Omental fat pad (tissue), 4 donors: ENCODE results near the gene PRKCE. TPM values are rescaled to one million over a fixed set of nuclear protein-coding genes. Genes with fewer than 3 reads are reported as not detected.

ENCODE experiments used
- ATAC-seq: fragments of 150-250 bp; one replicate; pipeline ENCODE4 v1.9.1; 2016; ENCODE audit warnings: mild to moderate bottlenecking, moderate library complexity; ENCODE audit not compliant: low FRiP score
- DNase-seq: peaks from one replicate; pipeline ENCODE4 v3.0.0-alpha.2; 2019; ENCODE audit warnings: low spot score
- total RNA-seq, 4 donors: library from RNA; depleted of rRNA; stranded (reverse); fragments of >200 nt; gene quantifications; one replicate each; pipeline ENCODE4 v1.1.0, GENCODE V29; 2016
- TF ChIP-seq, protein P1 (sequence below), 3 donors: fragments of 450-650 bp; IDR thresholded peaks; one replicate each; pipeline ENCODE4 v1.5.1; 2016 to 2017; ENCODE audit warnings: antibody characterized with exemption in 3 of 3, mild to moderate bottlenecking in 3 of 3, moderate library complexity in 2 of 3

PRKCE gene
- total RNA-seq, 4 donors from 2014 or later, result 8.8 to 24.3 (median 14.0) TPM

DNA sequence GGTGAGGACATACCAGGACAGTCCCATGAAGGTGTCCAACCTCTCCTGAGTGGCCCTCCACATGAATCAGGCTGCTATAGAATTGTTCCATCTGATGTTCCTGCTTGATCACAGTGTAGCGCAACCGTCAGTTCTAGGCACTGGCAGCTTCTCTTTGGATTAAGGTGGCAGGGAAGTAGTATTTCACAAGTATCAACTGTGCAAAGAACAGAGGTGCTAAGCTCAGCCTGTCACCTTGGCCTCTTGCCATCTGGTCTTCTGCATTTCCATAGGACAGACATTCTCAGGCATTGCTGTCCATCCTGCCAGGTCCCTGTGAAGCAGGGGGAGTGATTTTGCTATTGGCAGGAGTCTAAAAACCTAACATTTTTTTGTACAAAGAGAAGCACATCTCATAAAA lies 463.5 kb downstream of the PRKCE start:
- TF ChIP-seq, protein P1, sequence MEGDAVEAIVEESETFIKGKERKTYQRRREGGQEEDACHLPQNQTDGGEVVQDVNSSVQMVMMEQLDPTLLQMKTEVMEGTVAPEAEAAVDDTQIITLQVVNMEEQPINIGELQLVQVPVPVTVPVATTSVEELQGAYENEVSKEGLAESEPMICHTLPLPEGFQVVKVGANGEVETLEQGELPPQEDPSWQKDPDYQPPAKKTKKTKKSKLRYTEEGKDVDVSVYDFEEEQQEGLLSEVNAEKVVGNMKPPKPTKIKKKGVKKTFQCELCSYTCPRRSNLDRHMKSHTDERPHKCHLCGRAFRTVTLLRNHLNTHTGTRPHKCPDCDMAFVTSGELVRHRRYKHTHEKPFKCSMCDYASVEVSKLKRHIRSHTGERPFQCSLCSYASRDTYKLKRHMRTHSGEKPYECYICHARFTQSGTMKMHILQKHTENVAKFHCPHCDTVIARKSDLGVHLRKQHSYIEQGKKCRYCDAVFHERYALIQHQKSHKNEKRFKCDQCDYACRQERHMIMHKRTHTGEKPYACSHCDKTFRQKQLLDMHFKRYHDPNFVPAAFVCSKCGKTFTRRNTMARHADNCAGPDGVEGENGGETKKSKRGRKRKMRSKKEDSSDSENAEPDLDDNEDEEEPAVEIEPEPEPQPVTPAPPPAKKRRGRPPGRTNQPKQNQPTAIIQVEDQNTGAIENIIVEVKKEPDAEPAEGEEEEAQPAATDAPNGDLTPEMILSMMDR (IDR thresholded peaks at IDR 0.05), result no peak
- DNase-seq, result no peak
- no peak for ATAC-seq

GRCh38 chr2:46116150-46116549 lies 464.7 kb downstream of the PRKCE start:
- TF ChIP-seq, protein P1 (IDR thresholded peaks at IDR 0.05), result no peak
- ATAC-seq (no peak), DNase-seq (no peak)

GRCh38 chr2:46116553-46116991 lies 465.1 kb downstream of the PRKCE start:
- DNase-seq (no peak), ATAC-seq (no peak)
- TF ChIP-seq, protein P1 (IDR thresholded peaks at IDR 0.05), result no peak

GRCh38 chr2:46117379-46117778 lies 465.9 kb downstream of the PRKCE start:
- TF ChIP-seq, protein P1 (IDR thresholded peaks at IDR 0.05), result no peak
- no peak for DNase-seq
- peak; percentile 91 for ATAC-seq

DNA sequence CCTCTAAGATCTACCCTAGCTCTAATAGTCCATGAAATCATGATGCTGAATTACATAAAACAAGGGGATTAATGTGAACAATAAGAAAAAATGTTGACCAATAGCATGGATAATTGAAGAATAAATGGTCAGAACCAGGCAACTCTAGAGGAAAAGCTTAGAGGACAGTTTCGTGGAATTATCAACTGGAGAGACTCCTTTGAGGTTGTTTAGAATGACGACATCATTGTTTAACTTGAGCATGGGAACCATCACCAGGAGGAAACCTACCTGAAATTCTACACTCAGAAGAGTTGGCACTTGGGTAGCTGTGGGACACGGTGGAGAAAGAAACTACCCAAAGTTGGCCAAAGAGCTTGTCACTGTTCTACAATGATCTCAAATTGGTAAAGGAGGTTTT lies 466.5 kb downstream of the PRKCE start:
- TF ChIP-seq, protein P1 (IDR thresholded peaks at IDR 0.05), result no peak
- ATAC-seq (no peak), DNase-seq (no peak)

GRCh38 chr2:46118656-46119371 lies 467.3 kb downstream of the PRKCE start:
- ATAC-seq (no peak), DNase-seq (no peak)
- TF ChIP-seq, protein P1 (IDR thresholded peaks at IDR 0.05), result no peak

DNA sequence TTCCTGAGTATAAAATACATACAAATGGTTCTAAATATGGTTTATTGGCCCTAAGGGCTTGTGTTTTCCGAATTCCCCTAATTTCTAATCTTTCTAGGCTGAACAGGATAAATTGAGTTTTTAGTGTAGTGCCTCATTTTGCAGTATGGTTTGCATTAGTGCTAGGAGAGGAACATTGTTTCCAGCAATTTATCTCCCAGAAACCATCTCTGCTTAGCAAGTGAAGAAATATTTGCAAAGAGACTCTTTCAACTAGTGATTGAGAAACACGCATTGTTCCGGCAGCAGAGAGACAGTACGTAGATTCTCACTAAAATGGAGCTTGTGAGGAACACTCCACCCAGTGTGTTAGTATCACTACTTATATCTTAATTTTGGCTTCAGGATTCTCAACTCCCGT lies 468.0 kb downstream of the PRKCE start:
- ATAC-seq (peak; percentile 40), DNase-seq (no peak)

More for the DNA sequence above, 468.0 kb downstream of the PRKCE start:
- TF ChIP-seq, protein P1 (IDR thresholded peaks at IDR 0.05), result no peak
